H1 (cell line): ENCODE data around the gene LRPAP1. TPM values are rescaled to one million over a fixed set of nuclear protein-coding genes. Genes with fewer than 3 reads are reported as not detected.

Source experiments
- JUND ChIP-seq: IDR thresholded peaks from 2 replicates; pipeline ENCODE4 v1.6.1; 2011; ENCODE audit warnings: mild to moderate bottlenecking, improper control_type of control experiment, low read length
- RBBP5 ChIP-seq: IDR thresholded peaks from 2 replicates; pipeline ENCODE4 v1.7.1; 2012; ENCODE audit warnings: low read depth, mild to moderate bottlenecking, inconsistent platforms, low read length, moderate library complexity, borderline replicate concordance
- RNF2 ChIP-seq: fragments of 200-900, 300-1000 bp; sonication (generic); IDR thresholded peaks from 2 replicates; pipeline ENCODE4 v1.7.1; 2016; ENCODE audit warnings: borderline replicate concordance, low read depth, mild to moderate bottlenecking, antibody characterized with exemption, low read length; ENCODE audit not compliant: poor library complexity, severe bottlenecking; ENCODE audit errors: missing control alignments
- SP2 ChIP-seq: IDR thresholded peaks from 2 replicates; pipeline ENCODE4 v1.6.1; 2012; ENCODE audit warnings: mild to moderate bottlenecking, low read length, inconsistent platforms
- polyA plus RNA-seq, 7 experiments: library from polyadenylated mRNA; depleted of rRNA in 3 of 7; stranded (reverse) in 5 of 7; unstranded in 2 of 7; fragments of >200 nt in 5 of 7; fragments of 200-250 nt in 2 of 7; gene quantifications; 1 replicate in 5 of 7; 2 replicates in 1 of 7; 4 replicates in 1 of 7; pipeline versions ENCODE4 v1.2.1 to v1.2.3, GENCODE V29; 2011 to 2013; ENCODE audit warnings: missing spikeins in 2 of 7, mixed read lengths in 2 of 7
- total RNA-seq: library from RNA; stranded (reverse); fragmentation: NEBNext Ultra II Directional; extraction: Animal tissue kit (Norgen Biotek cat#: 25700); gene quantifications from 2 replicates; pipeline ENCODE4 v1.2.1, GENCODE V29; 2021
- TF ChIP-seq, protein P1 (sequence below): fragments of 300-600 bp; sonication (generic); IDR thresholded peaks from 2 replicates; pipeline ENCODE4 v1.7.1; 2012; ENCODE audit warnings: low read length, moderate library complexity, mild to moderate bottlenecking, inconsistent platforms; ENCODE audit not compliant: insufficient replicate concordance

The LRPAP1 gene
- total and polyA plus RNA-seq, 2 of the 8 experiments (the other 6 are each of a cell fraction or from before 2014, with no cell fraction given): 31.1 to 101 TPM

GRCh38 chr4:3464911-3465697 lies 67.1 kb downstream of the LRPAP1 start (continued):
- TF ChIP-seq, protein P1, sequence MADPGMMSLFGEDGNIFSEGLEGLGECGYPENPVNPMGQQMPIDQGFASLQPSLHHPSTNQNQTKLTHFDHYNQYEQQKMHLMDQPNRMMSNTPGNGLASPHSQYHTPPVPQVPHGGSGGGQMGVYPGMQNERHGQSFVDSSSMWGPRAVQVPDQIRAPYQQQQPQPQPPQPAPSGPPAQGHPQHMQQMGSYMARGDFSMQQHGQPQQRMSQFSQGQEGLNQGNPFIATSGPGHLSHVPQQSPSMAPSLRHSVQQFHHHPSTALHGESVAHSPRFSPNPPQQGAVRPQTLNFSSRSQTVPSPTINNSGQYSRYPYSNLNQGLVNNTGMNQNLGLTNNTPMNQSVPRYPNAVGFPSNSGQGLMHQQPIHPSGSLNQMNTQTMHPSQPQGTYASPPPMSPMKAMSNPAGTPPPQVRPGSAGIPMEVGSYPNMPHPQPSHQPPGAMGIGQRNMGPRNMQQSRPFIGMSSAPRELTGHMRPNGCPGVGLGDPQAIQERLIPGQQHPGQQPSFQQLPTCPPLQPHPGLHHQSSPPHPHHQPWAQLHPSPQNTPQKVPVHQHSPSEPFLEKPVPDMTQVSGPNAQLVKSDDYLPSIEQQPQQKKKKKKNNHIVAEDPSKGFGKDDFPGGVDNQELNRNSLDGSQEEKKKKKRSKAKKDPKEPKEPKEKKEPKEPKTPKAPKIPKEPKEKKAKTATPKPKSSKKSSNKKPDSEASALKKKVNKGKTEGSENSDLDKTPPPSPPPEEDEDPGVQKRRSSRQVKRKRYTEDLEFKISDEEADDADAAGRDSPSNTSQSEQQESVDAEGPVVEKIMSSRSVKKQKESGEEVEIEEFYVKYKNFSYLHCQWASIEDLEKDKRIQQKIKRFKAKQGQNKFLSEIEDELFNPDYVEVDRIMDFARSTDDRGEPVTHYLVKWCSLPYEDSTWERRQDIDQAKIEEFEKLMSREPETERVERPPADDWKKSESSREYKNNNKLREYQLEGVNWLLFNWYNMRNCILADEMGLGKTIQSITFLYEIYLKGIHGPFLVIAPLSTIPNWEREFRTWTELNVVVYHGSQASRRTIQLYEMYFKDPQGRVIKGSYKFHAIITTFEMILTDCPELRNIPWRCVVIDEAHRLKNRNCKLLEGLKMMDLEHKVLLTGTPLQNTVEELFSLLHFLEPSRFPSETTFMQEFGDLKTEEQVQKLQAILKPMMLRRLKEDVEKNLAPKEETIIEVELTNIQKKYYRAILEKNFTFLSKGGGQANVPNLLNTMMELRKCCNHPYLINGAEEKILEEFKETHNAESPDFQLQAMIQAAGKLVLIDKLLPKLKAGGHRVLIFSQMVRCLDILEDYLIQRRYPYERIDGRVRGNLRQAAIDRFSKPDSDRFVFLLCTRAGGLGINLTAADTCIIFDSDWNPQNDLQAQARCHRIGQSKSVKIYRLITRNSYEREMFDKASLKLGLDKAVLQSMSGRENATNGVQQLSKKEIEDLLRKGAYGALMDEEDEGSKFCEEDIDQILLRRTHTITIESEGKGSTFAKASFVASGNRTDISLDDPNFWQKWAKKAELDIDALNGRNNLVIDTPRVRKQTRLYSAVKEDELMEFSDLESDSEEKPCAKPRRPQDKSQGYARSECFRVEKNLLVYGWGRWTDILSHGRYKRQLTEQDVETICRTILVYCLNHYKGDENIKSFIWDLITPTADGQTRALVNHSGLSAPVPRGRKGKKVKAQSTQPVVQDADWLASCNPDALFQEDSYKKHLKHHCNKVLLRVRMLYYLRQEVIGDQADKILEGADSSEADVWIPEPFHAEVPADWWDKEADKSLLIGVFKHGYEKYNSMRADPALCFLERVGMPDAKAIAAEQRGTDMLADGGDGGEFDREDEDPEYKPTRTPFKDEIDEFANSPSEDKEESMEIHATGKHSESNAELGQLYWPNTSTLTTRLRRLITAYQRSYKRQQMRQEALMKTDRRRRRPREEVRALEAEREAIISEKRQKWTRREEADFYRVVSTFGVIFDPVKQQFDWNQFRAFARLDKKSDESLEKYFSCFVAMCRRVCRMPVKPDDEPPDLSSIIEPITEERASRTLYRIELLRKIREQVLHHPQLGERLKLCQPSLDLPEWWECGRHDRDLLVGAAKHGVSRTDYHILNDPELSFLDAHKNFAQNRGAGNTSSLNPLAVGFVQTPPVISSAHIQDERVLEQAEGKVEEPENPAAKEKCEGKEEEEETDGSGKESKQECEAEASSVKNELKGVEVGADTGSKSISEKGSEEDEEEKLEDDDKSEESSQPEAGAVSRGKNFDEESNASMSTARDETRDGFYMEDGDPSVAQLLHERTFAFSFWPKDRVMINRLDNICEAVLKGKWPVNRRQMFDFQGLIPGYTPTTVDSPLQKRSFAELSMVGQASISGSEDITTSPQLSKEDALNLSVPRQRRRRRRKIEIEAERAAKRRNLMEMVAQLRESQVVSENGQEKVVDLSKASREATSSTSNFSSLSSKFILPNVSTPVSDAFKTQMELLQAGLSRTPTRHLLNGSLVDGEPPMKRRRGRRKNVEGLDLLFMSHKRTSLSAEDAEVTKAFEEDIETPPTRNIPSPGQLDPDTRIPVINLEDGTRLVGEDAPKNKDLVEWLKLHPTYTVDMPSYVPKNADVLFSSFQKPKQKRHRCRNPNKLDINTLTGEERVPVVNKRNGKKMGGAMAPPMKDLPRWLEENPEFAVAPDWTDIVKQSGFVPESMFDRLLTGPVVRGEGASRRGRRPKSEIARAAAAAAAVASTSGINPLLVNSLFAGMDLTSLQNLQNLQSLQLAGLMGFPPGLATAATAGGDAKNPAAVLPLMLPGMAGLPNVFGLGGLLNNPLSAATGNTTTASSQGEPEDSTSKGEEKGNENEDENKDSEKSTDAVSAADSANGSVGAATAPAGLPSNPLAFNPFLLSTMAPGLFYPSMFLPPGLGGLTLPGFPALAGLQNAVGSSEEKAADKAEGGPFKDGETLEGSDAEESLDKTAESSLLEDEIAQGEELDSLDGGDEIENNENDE: no peak
- TF ChIP-seq RNF2 (no peak), SP2 (no peak), RBBP5 (no peak), JUND (no peak)
